ENCODE measurements around the gene ATP8B4. TPM values are rescaled to one million over a fixed set of nuclear protein-coding genes. Genes with fewer than 3 reads are reported as not detected.

The ATP8B4 gene
- total RNA-seq, 1 experiment from 2014 or later: 0.20 TPM

DNA sequence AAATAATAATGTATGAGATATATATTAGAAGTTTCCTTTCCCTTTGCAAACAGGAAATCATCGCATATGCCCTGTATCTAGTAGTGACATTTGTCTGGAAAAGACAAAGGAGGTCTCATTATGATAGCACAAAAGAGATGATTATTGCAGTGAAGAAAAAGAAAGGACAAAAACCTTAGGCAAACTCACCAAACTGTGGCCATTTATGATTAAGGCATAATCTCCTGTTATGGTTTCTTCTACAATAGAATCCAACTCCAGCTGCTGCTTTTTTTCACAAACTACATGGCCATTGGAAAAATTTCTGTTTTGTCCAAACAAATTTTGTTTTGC lies 218.2 kb downstream of the ATP8B4 start:
- DNase-seq: no peak
- Histone ChIP-seq H3K4me3 (no peak overlapping the region), H3K4me2 (no peak overlapping the region), H2AFZ (no peak overlapping the region), H3K9me3 (ENCODE audit: insufficient read depth, low read depth) (no peaks in the 10 kb centered on the region), H3K9me2 (ENCODE audit: insufficient read depth) (no peaks in the 10 kb centered on the region), H4K20me1 (ENCODE audit: insufficient read depth) (no peaks in the 10 kb centered on the region), H3K27ac (no peak overlapping the region), H3K79me2 (ENCODE audit: low read depth) (no peaks in the 10 kb centered on the region), H3K4me1 (replicated peaks; ENCODE audit: insufficient read depth) (no peaks in the 10 kb centered on the region), H3K36me3 (ENCODE audit: low read depth) (no peaks in the 10 kb centered on the region), H3F3A (ENCODE audit: insufficient read depth, low read depth) (no peaks in the 10 kb centered on the region), H3K27me3 (ENCODE audit: insufficient read depth, low read depth) (no peaks in the 10 kb centered on the region)
- CTCF ChIA-PET: no interaction called here
- intact Hi-C loops (cut with micrococcal nuclease; ENCODE audit: unreplicated experiment): no loop called here
- TF ChIP-seq, protein P1, sequence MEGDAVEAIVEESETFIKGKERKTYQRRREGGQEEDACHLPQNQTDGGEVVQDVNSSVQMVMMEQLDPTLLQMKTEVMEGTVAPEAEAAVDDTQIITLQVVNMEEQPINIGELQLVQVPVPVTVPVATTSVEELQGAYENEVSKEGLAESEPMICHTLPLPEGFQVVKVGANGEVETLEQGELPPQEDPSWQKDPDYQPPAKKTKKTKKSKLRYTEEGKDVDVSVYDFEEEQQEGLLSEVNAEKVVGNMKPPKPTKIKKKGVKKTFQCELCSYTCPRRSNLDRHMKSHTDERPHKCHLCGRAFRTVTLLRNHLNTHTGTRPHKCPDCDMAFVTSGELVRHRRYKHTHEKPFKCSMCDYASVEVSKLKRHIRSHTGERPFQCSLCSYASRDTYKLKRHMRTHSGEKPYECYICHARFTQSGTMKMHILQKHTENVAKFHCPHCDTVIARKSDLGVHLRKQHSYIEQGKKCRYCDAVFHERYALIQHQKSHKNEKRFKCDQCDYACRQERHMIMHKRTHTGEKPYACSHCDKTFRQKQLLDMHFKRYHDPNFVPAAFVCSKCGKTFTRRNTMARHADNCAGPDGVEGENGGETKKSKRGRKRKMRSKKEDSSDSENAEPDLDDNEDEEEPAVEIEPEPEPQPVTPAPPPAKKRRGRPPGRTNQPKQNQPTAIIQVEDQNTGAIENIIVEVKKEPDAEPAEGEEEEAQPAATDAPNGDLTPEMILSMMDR (conservative IDR thresholded peaks at IDR 0.05): no peak
- no peak for TF ChIP-seq EZH2 (IDR thresholded peaks at IDR 0.05; ENCODE audit: low read depth)
- BruUV-seq (replicated peaks): no TSS peak
- POLR2A ChIA-PET (ENCODE audit: unreplicated experiment): interaction anchor here (0.6 kb wide), 1 partner anchor 450 kb away, joined by 11 read pairs; no protein-coding TSS in a partner anchor

DNA sequence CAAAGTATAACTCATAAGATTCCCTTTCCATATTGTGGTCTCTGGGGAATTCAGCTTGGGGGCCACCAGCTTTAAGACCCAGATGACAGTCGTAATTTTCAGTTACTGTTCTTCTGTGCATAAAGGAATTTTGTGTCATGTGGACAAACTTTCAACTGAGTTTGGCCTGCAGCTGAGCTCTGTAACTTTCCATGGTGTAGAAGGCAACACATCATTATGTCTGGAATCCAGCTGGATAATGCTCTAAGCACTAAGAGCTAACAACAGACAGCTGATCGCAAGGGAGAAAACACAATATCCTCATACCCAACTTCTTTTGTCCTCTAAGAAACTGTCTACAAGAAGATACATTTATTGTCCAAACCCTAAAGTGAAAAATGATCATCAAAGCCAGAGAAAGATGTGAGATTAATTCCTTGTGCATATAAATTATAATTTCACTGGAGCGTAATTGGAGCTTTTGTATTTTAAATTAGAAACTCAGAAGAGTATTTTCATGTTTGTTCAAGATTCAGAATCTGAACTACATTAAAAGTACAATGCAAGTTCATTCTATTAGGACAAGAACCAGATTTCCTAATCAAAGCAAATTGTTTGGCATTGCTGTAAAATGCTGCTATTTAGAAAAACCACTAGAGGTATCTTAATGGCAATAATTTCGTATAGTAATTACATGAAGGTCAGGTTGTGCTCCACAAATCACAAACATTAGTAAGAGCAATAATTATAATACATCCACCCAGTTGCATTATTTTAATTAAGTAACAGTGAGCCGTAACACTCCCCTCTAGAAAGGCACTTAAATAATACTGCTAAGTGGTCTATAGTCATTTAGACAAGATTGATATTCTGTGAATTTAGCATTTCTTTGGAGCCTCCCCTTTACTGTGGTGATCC lies 218.8 kb downstream of the ATP8B4 start:
- TF ChIP-seq, protein P1 (conservative IDR thresholded peaks at IDR 0.05): no peak
- no peak for TF ChIP-seq EZH2 (IDR thresholded peaks at IDR 0.05; ENCODE audit: low read depth)
- no peaks in the 10 kb centered on the region for H3K27me3 ChIP-seq (ENCODE audit: insufficient read depth, low read depth)
- H3F3A ChIP-seq (ENCODE audit: insufficient read depth, low read depth): no peaks in the 10 kb centered on the region
- CTCF ChIA-PET: no interaction called here
- H3K9me3 ChIP-seq (ENCODE audit: insufficient read depth, low read depth): no peaks in the 10 kb centered on the region
- no peak overlapping the region for H3K4me3 ChIP-seq
- H3K4me1 ChIP-seq (replicated peaks; ENCODE audit: insufficient read depth): no peaks in the 10 kb centered on the region
- H3K79me2 ChIP-seq (ENCODE audit: low read depth): no peaks in the 10 kb centered on the region
- H4K20me1 ChIP-seq (ENCODE audit: insufficient read depth): no peaks in the 10 kb centered on the region
- H3K9me2 ChIP-seq (ENCODE audit: insufficient read depth): no peaks in the 10 kb centered on the region
- intact Hi-C loops (cut with micrococcal nuclease; ENCODE audit: unreplicated experiment): no loop called here
- POLR2A ChIA-PET (ENCODE audit: unreplicated experiment): interaction anchor here (0.6 kb wide), 1 partner anchor 450 kb away, joined by 11 read pairs; no protein-coding TSS in a partner anchor
- no peak overlapping the region for H3K4me2 ChIP-seq
- no peaks in the 10 kb centered on the region for H3K36me3 ChIP-seq (ENCODE audit: low read depth)
- no peak overlapping the region for H2AFZ ChIP-seq
- no peak for DNase-seq
- H3K27ac ChIP-seq: no peak overlapping the region
- no TSS peak for BruUV-seq (replicated peaks)

DNA sequence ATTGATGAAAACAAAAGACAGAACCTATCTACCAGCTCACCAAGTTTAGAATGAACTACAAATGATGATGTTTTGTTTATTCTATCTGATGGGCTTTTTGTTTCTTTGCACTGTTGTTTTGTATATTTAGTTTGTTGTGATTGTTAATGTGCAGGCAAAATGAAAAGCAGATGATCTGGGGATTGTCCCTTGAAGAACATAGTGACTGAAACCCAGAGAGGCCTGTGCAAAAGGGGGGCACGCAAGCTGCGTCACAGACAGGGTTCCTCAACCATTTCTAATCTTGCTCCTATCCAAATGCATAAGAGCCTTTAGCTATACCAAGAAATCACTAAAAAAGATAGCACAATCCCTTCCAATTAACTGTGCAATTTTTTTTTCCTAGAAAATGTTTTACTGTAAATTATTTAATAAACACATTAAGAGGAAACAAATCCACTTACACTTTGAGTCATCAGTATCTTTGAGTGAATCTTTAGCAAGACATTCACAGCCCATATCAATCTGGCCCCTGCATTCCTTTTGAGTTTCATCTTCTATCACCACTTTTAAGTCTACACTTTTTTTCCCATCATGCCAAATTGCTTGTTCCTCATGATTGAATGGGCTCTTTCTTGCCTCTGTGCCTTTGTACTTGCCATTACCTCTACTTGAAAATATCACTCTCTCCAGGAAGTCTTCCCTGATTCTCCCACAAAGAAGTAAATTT lies 220.3 kb downstream of the ATP8B4 start:
- BruUV-seq (replicated peaks): no TSS peak
- no peak overlapping the region for H3K27ac ChIP-seq

More for the DNA sequence above, 220.3 kb downstream of the ATP8B4 start:
- Histone ChIP-seq H3K27me3 (ENCODE audit: insufficient read depth, low read depth) (no peaks in the 10 kb centered on the region), H3K9me3 (ENCODE audit: insufficient read depth, low read depth) (no peaks in the 10 kb centered on the region), H3K36me3 (ENCODE audit: low read depth) (no peaks in the 10 kb centered on the region), H3F3A (ENCODE audit: insufficient read depth, low read depth) (no peaks in the 10 kb centered on the region), H3K4me1 (replicated peaks; ENCODE audit: insufficient read depth) (no peaks in the 10 kb centered on the region), H3K4me3 (no peak overlapping the region), H4K20me1 (ENCODE audit: insufficient read depth) (no peaks in the 10 kb centered on the region), H3K9me2 (ENCODE audit: insufficient read depth) (no peaks in the 10 kb centered on the region), H3K79me2 (ENCODE audit: low read depth) (no peaks in the 10 kb centered on the region), H3K4me2 (no peak overlapping the region), H2AFZ (no peak overlapping the region)
- no peak for DNase-seq
- POLR2A ChIA-PET (ENCODE audit: unreplicated experiment): no interaction called here
- intact Hi-C loops (cut with micrococcal nuclease; ENCODE audit: unreplicated experiment): no loop called here
- CTCF ChIA-PET: no interaction called here
- no peak for TF ChIP-seq EZH2 (IDR thresholded peaks at IDR 0.05; ENCODE audit: low read depth)
- TF ChIP-seq, protein P1 (conservative IDR thresholded peaks at IDR 0.05): no peak
